ENCODE measurements around the gene PTPRD. TPM values are rescaled to one million over a fixed set of nuclear protein-coding genes. Genes with fewer than 3 reads are reported as not detected.

Gene PTPRD
- total RNA-seq, 2 donors from 2014 or later = 97.4 to 101 TPM

DNA sequence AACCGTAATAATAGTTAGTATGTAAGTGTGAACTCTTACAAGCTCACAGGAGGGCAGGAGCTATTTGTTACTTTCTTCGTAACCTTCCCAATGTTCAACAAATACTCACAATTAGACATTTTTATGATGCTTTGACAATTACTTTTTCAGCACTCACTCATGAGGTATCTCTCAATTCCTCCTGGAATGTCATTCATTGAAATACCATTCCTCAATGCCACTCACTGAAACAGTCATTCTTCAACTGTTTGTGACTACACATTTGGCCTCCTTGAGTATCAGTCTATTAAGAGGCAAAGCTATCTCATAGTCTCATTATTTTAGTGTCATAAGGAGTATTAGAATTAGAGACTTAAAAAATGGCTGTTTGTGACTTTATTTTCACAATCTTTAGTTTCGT lies 2079.1 kb downstream of the PTPRD start:
- TF ChIP-seq, protein P1, sequence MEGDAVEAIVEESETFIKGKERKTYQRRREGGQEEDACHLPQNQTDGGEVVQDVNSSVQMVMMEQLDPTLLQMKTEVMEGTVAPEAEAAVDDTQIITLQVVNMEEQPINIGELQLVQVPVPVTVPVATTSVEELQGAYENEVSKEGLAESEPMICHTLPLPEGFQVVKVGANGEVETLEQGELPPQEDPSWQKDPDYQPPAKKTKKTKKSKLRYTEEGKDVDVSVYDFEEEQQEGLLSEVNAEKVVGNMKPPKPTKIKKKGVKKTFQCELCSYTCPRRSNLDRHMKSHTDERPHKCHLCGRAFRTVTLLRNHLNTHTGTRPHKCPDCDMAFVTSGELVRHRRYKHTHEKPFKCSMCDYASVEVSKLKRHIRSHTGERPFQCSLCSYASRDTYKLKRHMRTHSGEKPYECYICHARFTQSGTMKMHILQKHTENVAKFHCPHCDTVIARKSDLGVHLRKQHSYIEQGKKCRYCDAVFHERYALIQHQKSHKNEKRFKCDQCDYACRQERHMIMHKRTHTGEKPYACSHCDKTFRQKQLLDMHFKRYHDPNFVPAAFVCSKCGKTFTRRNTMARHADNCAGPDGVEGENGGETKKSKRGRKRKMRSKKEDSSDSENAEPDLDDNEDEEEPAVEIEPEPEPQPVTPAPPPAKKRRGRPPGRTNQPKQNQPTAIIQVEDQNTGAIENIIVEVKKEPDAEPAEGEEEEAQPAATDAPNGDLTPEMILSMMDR (conservative IDR thresholded peaks at IDR 0.05) = no peak
- Histone ChIP-seq H3K36me3 (ENCODE audit: control insufficient read depth, insufficient read depth, low read length) (no peaks in the 10 kb centered on the region), H3K9me3 (ENCODE audit: control insufficient read depth, low read length) (no peaks in the 10 kb centered on the region), H3K9ac (ENCODE audit: extremely low read depth, low read length, poor library complexity, severe bottlenecking) (no peak overlapping the region), H3K27ac (ENCODE audit: low read depth, low read length) (no peak overlapping the region), H3K4me3 (ENCODE audit: low read length) (no peak overlapping the region), H3K27me3 (ENCODE audit: control insufficient read depth, insufficient read depth, low read length, poor library complexity, severe bottlenecking) (no peaks in the 10 kb centered on the region), H3K4me1 (ENCODE audit: control insufficient read depth, insufficient read depth, low read length) (no peaks in the 10 kb centered on the region)
- DNase-seq = no peak
- Mint-ChIP-seq H3K36me3 (ENCODE audit: low read depth) (peaks cover 1% of the 10 kb centered on the region), H3K4me1 (peaks cover 2% of the 10 kb centered on the region), H3K4me3 (no peak overlapping the region), H3K27me3 (ENCODE audit: insufficient read depth) (no peaks in the 10 kb centered on the region), H3K9me3 (peaks cover 1% of the 10 kb centered on the region), H3K27ac (no peak overlapping the region)
- WGBS, 2 experiments (ENCODE audit: insufficient coverage in 1 of 2, insufficient read length in 1 of 2) = 92 to 97% methylated on average over 2 to 3 of the region's 3 CpGs

DNA sequence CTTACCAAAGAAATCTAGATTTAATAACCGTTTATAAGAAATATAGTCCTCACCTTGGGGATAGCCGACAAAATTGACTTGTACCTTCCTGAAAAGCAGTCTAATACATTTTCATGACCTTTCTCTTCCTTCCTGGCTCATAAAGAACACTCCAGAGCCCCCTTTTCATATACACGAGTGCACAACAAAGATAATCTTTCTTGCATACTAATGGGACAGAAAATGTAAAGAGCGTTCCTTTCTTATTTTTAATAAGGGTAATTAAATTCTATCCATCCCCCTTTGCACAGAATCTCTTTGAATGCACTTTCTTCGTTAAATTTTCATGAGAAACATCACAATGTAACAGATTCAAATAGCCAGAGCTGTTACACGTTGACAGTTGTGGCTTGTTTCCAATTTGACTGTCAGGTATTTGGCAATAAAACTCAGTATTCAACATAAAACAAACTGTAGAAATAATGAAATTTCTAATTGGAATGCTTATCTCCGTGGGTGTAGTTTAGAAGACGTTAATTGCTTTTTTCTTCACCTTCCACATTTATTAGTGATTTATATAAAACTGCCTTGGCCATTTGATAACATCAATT lies 2080.9 kb downstream of the PTPRD start:
- TF ChIP-seq, protein P1 (conservative IDR thresholded peaks at IDR 0.05) = no peak
- H3K4me1 ChIP-seq (ENCODE audit: control insufficient read depth, insufficient read depth, low read length) = no peaks in the 10 kb centered on the region
- no peaks in the 10 kb centered on the region for H3K9me3 ChIP-seq (ENCODE audit: control insufficient read depth, low read length)
- no peaks in the 10 kb centered on the region for H3K27me3 Mint-ChIP-seq (ENCODE audit: insufficient read depth)
- no peaks in the 10 kb centered on the region for H3K36me3 Mint-ChIP-seq (ENCODE audit: low read depth)
- WGBS, 2 experiments (ENCODE audit: insufficient coverage in 1 of 2, insufficient read length in 1 of 2) = 92% methylated on average over 6 to 8 of the region's 8 CpGs
- H3K4me3 ChIP-seq (ENCODE audit: low read length) = no peak overlapping the region
- no peaks in the 10 kb centered on the region for H3K9me3 Mint-ChIP-seq
- H3K27ac ChIP-seq (ENCODE audit: low read depth, low read length) = no peak overlapping the region
- no peak overlapping the region for H3K4me3 Mint-ChIP-seq
- H3K4me1 Mint-ChIP-seq = peaks cover 4% of the 10 kb centered on the region
- DNase-seq = no peak
- H3K27ac Mint-ChIP-seq = no peak overlapping the region
- no peaks in the 10 kb centered on the region for H3K27me3 ChIP-seq (ENCODE audit: control insufficient read depth, insufficient read depth, low read length, poor library complexity, severe bottlenecking)
- H3K36me3 ChIP-seq (ENCODE audit: control insufficient read depth, insufficient read depth, low read length) = no peaks in the 10 kb centered on the region
- H3K9ac ChIP-seq (ENCODE audit: extremely low read depth, low read length, poor library complexity, severe bottlenecking) = no peak overlapping the region

DNA sequence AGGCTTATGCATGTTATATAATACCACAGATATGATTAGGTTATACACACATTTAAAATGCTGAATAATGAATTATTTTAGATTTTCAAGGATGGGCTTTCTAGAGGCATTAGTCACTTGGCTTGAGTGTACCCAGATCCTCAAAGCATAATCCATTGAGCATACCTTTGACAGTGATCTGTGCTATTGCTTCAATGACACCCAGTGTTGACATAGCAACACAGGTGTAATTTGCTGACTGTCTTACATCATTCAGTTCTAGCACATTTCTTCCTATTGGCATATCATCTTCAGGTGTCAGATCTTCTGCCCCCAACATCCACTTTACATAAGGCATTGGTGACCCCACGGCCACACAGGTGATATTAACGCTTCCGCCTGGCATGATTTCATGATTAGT lies 2091.7 kb downstream of the PTPRD start:
- DNase-seq = no peak
- no peaks in the 10 kb centered on the region for H3K9me3 ChIP-seq (ENCODE audit: control insufficient read depth, low read length)
- H3K27me3 ChIP-seq (ENCODE audit: control insufficient read depth, insufficient read depth, low read length, poor library complexity, severe bottlenecking) = no peaks in the 10 kb centered on the region
- TF ChIP-seq, protein P1 (conservative IDR thresholded peaks at IDR 0.05) = no peak
- WGBS, 2 experiments (ENCODE audit: insufficient coverage in 1 of 2, insufficient read length in 1 of 2) = 95% methylated on average over 3 of the region's 3 CpGs; no CpG with 5 or more reads in 1 of the 2 experiments
- H3K36me3 ChIP-seq (ENCODE audit: control insufficient read depth, insufficient read depth, low read length) = peaks cover 9% of the 10 kb centered on the region
- no peak overlapping the region for H3K27ac Mint-ChIP-seq
- no peak overlapping the region for H3K9ac ChIP-seq (ENCODE audit: extremely low read depth, low read length, poor library complexity, severe bottlenecking)
- no peaks in the 10 kb centered on the region for H3K27me3 Mint-ChIP-seq (ENCODE audit: insufficient read depth)
- no peak overlapping the region for H3K4me3 Mint-ChIP-seq
- H3K27ac ChIP-seq (ENCODE audit: low read depth, low read length) = no peak overlapping the region
- no peaks in the 10 kb centered on the region for H3K4me1 ChIP-seq (ENCODE audit: control insufficient read depth, insufficient read depth, low read length)
- H3K4me3 ChIP-seq (ENCODE audit: low read length) = no peak overlapping the region
- H3K9me3 Mint-ChIP-seq = no peaks in the 10 kb centered on the region
- H3K4me1 Mint-ChIP-seq = no peaks in the 10 kb centered on the region
- peaks cover 5% of the 10 kb centered on the region for H3K36me3 Mint-ChIP-seq (ENCODE audit: low read depth)

All from endodermal cell (in vitro differentiated cells).